HG03575 (cell line): Measurements from ENCODE around the gene FNDC3B.

Source experiments
- ATAC-seq: cut with Tn5 transposase; IDR thresholded peaks from one replicate; pipeline ENCODE4 v1.9.1; 2021; ENCODE audit not compliant: unreplicated experiment, insufficient number of reproducible peaks, low FRiP score; ENCODE audit errors: extremely low read depth

Gene FNDC3B

DNA sequence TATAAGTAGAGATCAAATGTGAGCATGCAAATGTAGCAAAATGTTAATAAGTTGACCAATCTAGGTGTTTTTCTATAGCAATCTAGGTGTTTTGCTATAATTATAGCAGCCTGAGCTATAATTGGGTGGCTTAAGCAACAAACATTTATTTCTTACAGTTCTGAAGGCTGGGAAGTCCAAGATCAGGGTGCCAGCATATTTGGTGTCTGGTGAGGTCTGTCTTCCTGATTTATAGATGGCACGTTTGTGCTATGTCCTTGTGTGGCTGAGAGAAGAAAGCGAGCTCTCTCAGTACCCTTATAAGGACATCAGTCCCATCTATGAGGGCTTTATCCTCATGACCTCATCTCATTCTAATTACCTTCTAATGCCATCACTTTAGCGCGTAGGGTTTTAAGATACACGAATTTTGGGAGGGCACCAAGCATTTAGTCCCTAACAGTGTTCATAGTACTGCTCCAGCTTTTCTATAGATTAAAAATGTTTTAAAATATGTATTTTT is 237.8 kb downstream of the FNDC3B start:
- no peak for ATAC-seq

DNA sequence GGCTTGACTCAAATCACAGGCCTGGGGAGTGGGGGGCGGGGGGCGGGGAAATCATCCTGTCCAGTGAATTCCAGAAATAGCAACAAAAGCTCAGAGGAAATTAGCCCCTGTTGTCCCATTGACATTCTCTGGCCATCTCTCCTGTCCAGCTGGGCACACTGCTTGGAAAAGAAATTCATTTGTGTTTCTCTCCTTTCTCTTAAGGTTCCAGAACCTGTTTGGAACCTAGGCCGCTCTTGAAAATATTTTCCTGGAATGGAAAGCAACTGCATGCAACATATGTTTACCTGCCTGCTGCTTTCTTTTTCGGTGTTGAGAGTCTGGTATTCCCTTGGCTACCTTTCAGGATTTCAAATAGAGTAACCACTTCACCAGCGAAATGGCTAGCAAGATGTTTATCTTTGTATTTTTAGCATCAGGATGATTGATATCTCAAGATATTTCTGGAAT is 239.8 kb downstream of the FNDC3B start:
- ATAC-seq: no peak

DNA sequence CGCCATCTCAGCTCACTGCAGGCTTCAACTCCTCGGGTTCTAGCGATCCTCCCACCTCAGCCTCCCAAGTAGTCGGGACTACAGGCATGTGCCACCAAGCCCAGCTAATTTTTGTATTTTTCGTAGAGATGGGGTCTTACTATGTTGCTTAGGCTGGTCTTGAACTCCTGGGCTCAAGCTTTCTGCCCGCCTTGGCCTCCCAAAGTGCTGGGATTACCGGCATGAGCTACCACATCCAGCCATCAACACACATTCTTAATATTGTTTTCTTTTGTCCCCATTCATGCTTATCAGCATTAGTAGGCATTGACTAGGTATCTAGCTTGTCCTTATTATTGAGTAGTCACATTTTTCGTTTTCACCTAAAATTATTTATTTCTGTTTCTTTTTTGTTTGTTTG is 240.6 kb downstream of the FNDC3B start:
- no peak for ATAC-seq

DNA sequence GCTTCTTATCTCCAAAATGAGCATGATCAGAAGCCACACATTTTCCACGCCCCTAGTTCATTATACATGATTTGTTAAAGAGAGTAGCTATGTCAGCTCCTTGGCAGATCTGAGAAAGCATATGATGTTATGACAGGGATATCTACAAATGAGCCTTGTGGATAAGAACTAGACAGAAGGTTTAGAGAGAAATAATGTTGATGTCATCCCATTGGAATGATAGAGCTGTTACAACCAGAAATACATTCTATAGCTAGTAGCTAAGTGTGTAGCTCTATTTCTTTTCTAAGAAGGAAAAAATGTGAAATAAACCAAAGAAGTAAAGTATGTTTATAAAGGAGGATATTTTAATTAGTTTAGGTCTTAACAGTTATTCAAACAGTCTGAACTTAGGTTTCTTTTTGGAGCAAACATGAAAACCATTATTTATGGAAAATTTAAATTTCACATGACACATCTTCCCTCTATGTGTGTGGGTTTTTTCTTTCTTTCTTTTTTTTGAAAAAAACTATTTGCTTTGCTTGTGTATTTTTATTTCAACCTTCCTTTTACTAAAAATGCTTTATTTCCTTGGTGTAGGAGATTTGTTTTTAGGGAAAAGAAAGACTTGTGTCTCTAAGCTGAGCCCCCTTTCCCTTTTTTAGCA is 241.2 kb downstream of the FNDC3B start:
- no peak for ATAC-seq

DNA sequence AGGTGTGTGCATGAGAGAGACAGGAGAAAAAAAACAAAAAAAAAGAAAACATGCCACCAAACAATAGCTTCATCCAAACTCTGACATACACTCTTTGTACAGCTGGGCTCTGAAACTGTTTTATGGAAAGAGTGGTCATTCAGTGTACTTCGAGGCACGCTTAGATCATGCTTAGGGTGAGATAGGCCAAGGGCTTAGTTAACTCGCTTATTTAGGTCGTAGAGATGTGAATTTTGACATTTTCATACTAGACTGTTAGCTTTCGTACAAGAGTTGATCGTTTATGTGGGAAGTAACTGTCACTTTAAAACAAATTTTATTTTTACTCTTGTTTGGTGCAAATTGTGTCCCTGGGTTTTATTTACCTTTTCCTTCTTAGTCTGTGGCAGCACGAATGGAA is 242.5 kb downstream of the FNDC3B start:
- ATAC-seq: no peak

DNA sequence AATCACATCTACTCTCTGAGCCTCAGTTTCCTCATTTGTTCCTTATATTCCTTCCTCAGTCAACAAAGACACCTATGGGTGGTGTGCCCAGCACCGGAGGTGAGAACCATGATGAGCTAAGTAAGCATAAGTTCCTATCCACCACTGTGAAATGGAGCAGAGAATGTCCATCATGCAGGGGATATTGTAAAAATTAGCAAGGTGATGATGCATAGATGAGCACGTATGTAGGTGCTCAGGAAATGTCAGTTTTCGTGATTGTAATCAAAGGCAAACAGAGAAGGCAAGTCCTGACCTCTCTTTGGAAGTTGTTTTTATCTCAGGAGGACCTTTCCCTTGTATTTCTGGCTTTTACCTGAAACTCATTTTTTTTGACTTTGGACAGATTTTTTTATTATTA is 243.5 kb downstream of the FNDC3B start:
- no peak for ATAC-seq

DNA sequence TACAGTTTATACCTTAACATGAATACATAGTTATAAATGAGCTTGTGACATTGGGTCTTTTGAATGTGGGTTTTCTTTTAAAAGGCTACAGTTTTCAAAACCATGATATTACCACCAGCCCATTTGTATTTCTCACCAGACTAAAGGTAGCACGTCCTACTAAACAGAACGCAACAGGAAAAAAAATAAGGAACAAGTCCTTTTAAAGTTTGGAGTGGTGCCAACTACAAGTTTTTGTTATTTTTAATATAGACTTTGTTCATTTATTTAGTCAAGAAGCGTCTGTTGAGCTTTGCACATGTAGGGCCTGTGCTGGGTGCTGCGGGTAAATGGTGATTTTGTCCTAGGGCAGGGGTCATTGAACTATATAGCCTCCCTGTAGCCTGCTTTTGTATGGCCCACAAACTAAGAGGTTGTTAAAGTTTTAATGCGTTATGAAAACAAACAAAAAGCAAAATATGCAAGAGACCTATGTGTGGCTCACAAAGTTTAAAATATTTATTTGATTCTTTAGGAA is 244.5 kb downstream of the FNDC3B start:
- ATAC-seq: no peak

DNA sequence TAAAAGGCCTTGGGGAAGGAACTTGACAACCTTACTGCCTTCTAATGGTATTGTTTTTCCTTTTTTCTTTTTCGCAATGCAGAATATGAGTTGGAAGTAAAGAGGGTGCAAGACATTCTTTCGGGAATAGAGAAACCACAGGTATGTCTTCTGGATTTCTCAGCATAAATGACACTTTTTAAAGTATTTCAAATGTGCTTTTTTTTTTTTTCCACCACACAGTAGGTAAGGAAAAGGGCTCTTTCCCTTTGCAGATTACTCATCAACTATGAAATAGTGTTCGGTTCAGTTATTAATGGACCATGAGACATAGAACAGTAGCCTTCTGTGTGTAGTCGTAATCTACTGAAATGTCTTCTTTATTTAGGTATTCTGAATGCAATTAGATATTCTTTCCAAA is 246.5 kb downstream of the FNDC3B start:
- no peak for ATAC-seq

DNA sequence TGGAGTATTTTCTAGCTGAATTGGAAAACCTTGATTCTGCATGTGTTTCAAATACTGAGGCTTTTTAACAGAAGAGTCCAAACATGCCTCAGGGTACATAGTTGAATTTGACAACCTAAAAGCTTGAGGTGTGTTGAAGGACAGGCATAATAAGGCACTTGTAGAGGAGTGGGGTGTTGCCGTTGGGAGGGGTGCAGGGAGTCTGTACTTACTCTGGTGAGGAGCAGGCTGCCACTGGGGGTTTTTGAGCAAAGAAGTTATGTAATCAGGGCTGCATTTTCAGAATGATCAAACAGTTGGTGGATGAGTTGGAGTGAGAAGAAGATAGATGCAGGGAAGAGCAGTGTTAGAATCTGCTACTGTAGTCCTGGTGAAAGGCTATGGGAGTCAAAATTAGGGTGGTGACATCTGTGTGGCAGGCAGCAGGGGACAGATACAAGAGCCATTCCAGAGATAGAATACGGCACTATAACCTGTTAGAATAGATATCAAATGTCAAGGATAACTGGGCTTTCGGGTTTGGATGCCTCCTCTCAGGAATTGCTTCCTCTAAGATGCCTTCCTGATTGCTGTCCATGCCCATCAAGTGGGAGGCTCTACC is 247.3 kb downstream of the FNDC3B start:
- ATAC-seq: no peak

DNA sequence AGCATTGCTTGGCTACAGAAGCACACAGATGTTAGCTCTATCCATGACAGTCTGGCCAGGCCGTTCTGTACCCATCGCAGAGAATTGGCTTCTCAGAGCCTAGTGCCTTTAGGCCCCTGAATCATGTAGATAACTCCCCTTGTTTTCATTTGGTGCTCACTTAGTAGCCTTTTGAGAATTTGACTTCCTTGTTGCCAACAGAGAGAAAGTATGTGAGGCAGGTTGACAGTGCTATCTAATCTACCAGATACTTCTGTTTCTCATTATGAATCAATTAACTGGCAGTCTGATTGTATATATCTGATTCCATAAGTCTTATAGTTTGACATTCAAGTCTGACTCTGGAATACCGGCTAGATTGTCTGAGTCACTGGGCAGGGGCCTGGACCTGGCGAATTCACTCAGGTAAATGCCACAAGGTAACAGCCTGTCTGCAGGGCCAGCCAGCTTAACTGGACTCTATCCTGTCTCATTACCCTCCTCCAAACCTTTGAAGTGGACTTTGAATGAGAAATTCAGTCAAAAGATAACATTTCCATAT is 248.6 kb downstream of the FNDC3B start:
- no peak for ATAC-seq

DNA sequence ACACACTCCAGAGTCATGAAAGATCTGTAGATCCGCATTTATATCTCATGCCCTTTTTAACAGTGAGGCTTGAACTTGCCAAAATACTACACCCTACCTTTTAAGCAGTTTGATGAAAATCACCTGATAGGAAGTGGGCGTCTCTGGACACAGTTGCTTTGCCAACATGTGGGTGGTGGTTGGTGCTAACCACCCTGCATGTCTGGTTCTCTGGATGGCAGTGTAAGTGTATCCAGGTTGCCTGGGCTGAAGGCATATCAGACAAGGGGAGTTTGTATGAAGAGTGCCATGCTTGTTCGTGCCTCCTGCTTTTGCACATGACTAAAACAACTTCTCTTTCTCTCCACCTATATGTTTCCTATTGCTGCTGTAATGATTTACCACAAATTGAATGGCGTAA is 249.3 kb downstream of the FNDC3B start:
- no peak for ATAC-seq

DNA sequence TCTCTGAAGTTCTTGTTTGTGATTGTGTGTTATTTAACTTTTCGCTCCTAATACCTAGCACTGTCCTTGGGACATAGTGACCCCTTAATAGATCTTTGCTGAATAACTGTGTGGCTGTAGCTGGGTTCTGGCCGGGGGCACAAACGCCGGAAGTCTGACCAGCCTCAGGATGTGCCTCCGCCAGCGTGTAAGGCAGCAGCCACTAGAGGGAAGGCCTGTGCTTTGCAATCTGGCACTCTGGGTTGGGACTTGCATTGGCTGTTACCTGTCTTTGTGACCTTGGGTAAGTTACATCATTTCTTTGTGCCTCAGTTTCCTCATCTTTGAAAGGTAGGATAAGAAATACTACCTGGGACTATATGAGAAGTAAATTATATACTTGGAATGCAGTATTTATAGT is 250.2 kb downstream of the FNDC3B start:
- no peak for ATAC-seq

DNA sequence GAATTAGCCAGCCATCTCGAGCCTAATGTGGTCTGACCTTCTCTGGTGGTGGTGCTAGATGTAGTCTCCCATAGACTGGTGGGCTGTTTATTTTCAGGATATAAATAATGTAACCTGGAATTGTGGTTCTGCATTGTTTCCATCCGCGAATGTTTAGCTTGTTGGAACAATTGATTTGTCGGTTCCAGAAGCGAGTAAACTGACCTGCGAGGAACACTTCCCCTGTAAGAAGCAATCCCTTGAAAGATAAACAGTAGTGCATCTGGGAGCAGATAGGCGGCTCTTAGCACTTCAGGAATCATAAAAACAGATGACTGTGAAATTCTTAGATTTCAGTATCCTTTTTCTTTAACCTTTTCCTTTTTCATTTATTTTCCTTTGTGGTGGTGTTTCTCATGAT is 251.1 kb downstream of the FNDC3B start:
- no peak for ATAC-seq

DNA sequence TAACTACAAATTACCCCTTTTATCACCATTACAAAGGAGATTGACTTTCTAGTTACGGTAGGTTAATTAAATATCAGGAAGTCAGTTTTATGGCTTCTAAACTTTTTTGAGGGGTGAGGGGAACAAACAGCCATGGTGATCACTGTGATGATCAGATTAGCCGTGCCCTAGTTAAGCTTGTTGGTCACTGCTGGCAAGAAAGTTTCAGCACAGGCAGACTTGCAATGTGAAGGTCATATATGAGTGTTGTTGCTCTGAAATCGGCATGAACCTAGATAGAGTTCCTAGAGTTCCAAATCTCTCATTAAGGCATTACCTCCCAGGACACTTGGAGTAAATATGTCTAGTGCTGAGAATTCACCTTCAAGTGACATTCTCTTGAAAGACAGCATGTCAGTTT is 252.3 kb downstream of the FNDC3B start:
- ATAC-seq: no peak

DNA sequence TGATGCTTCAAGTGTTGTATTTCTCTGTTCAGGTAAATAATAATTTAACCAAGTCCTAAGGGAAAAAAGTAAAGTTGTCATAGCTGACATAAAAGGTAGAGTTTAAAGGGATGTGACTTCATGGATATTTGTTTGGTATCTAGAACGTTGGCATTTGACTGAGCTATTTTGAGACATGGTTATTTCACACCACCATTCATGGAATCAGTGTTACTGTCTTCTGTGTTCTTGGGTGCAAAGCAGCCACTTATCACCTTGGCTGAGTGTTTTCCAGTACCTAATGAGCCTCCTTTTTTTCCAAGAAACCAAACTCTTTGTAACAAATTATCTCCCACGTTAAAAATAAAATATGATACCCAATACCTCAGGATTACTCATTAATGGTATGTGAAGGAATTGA is 253.0 kb downstream of the FNDC3B start:
- no peak for ATAC-seq

DNA sequence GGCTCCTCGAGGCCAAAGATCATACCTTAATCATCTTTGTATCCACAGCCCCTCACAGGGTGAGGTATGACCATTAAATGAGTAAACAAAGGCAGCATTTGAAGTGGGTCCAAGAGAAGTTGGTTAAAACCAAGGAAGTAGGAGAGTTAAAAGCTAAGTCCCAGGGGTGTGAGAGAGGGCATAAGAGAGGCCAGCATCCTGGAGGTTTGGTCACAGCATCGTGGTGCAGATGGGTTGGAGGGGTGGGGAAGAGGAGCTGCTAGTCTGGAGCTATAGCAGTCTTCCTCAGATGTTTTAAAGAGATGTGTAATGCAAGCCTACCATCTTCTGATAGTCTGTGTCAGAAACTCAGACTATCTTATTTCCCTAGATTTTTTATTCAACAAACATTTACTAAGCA is 253.7 kb downstream of the FNDC3B start:
- ATAC-seq: no peak

DNA sequence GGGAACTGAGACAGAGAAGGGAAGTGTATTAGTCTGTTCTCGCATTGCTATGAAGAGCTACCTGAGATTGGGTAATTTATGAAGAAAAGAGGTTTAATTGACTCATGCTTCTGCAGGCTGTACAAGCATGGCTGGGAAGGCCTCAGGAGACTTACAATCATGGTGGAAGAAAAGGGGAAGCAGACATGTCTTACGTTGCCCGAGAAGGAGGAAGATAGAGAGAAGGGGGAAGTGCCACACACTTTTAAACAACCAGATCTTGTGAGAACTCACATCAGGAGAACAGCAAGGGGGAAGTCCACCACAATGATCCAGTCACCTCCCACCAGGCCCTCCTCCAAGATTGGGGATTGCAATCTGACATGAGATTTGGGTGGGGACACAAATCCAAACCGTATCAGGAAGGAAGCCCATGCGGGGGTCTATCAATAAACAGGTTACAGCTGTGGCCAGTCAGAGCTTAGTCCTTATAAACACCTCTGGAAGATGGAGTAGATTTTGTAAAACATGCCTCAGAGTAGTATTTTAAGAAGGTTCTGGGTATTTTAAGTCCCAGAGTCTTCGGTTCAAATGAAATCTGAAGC is 254.9 kb downstream of the FNDC3B start:
- ATAC-seq: no peak

DNA sequence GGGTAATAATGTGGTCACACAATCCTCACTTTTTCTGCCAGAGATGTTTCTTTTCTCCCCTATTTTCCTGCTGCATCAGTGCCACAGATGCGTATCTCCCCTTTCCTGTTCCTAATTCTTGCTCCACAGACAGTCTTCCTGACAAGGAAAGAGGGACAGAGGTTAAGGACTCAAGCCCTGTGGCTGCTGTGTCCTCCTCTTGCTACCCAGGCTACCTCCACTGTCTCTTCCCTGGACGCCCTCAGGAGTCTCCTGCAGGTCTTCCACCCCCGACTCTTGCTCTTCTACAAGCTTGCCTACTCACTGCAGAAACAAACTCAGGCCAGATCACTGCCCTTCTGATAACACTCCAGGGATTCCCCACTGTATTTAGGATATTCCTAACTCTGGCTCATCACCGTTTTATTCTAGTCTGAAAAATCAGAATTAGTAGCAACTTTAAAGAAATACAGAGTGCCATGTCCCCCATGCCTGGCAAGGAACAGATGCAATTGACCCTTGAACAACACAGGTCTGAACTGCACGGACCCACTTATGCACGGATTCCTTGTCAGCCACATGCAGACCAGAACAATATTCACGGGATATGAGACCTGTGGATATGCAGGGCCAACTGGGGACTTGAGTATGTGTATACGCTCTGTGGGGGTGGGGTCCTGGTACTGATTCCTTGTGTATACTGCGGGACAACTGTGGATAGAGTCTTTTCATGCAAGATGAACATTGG is 257.0 kb downstream of the FNDC3B start:
- no peak for ATAC-seq

DNA sequence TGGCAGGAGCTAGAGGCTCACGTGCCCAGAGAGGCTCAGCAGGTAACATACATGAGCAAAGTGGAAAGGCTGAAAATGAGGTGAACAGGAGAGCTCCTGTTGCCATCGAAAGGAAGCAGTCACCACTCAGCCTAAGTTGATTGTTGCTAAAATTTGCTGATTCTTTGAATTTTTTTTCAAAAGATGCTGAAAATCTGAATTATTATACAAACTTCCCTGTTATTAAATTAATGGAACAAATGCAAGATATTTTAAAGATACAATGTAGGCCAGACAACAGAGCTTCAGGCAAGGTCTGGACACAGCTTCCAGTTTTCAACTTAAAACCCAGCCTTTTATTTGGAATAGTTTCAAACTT is 257.6 kb downstream of the FNDC3B start:
- ATAC-seq: no peak

DNA sequence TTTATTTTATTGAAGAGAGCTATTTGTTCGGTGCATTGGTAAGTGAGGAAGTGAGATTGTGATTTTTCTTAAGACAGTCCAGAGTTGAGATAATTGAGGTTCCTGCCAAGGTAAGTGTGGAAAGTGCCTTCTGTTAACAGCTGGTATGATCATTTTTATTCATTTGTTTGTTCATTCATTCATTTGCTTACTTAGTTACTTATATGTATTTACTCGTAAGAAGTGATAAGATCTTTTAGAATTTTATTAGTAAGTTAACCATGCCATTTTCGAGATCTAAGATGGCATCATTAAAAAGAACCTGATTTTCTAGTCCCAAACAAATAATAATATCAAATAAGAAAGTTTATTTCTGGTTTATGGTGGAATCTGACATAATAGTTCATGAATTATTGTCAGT is 258.9 kb downstream of the FNDC3B start:
- no peak for ATAC-seq
